Measurements from ENCODE around the gene VASH1. TPM values are rescaled to one million over a fixed set of nuclear protein-coding genes. Genes with fewer than 3 reads are reported as not detected.

VASH1 gene
- total RNA-seq, 1 experiment from 2014 or later = 3.5 TPM

DNA sequence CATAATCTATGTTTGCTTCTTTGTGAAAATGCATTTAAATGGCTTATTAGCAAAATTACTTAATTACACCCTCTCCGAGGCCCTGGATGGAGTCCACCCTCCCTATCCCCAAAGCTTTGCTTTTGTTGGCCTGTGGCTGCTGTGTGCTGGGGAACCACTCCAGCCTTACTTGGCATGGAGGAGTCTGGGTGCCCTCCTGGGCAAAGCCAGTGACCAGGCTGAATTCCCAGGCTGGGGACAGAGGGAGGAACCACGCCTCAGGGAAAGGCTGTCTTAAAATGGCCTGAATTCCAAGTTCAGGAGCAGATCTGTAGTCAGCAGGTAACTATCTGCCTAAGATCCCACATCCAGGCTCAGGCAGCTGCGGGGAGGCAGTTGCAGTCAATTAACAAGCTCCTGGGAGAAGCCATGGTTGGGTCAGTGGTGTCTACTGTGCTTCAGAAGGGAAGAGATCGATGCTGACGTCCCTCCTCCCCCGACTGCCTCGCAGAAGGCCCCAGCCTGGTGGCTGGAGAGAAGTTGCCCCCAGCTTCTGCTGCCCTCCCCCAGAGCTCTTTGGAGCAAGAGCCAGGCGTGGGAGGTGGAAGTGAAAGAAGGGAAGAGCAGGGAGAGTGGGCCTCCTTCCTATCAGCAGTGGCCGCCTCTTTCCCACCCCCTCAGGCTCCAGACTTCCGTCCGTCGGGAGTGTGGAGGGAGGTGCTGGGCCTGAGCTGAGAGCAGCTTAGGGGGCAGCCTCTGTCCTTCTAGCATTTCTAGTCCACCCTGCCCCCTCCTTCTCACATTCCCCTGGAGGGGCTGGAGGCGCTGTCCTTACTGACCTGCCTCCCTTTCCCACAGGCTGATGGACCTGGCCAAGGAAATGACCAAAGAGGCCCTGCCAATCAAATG lies 11.3 kb downstream of the VASH1 start:
- DNase-seq (ENCODE audit: low spot score) = peak; percentile 62

DNA sequence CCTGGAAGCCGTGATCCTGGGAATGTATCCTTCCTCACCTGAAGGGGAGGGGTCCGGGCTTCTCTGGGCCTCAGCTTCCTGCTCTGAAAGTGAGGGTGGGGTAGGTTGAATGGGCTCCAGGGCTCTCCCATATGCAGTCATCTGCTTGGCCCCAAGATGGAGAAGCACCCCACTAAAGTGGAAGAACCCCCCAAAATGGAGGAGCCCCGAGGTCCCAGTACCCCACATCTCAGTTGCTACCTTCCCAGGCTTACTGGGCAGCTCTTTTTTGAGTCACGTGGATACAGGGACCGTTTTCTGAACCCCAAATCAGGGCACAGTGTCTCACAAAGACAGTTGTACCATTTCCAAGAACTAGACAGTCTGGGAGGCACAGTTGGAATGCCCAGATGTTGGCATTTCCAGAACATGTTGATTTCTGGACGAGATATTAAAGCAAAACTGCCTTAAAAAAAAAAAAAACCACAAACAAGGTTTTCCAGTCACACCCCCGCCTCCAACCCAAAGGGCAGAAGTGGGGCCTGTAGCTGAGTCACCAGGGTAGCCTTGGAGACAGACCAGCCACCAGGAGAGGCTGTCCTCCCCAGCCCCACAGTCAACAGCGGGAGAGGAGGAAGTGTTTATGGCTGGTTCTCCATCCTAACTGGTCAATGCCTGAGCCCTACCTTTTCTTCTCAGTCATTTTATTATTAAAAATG lies 12.1 kb downstream of the VASH1 start:
- DNase-seq (ENCODE audit: low spot score) = peak; percentile 83

DNA sequence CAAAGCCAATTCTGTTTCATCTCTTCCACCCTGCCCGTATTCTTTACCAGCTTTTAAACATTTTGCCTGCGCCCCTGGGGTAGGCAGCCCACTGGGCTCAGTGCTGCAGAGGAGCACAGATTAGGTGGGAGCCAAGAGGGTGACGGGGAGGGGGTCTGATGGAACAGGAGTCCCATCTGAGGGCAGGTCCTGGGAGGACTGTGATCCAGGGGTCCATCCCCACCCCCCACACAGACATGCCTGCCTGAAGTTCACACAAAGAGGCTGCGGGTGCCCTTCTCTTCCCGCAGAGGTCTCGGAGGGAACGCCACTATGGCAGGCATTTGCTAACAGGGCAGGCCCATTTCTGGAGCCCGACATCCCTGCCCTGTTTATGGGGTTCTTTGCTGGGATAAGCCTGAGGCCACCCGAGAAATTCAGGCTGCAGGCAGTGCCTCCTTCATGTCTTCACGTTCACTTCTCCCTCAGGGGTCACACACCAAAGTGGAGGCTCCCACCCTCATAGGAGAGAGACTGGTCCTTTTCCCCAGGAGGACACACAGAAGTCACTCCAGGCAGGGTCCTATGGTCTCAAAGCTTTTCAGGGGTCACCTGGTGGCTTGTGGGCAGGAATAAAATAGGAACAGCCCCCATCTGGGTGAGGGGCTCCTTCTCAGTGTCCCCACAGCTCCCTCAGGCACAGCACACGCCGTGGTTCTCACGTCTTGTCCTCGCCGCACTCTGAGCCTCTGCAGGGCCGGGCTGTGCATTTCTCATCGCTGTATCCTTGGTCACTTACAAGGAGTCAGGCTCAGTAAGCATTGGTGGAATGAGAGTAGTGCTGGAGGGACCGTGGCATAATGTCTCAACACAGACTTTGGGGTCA lies 12.9 kb downstream of the VASH1 start:
- DNase-seq (ENCODE audit: low spot score) = no peak

DNA sequence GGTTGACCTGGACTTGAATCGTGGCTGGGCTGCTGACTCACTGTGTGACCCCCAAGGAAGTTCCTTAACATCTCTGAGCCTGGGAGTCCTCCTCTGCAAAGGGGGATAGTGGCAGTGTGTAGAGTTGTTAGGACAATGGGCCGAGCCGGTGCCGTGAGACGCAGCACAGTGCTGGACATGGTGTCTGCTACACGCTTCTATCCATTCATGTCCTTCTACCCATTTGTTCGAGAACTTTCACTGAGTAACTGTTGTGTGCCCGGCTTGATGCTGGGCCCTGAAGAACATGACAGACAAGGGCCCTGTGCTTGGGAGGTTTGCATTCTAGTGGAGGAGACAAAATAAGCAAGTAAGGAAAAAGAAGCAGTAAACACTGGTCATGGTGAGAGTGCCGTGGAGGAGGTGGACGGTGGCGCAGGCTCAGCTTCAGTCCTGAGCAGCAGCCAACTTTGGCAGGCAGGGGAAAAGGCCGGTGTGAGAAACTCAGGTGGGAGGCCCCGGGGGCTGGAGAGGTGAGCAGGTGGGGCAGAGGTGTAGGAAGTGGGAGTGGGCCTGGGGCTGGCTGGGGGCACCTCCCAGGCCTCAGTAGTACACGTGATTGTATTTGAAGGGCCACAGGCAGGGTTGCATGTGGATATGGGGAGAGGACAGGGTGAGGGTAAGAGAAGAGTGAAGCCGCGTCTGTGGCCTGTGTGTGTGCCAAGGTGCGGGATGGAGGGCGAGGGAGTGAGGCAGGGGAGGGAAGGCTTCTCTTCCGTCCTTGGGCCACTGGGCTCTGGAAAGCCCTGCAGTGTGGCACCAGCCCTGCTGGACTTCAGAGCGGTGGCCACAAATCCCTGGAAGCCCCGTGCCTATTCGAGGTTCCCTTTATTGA lies 13.8 kb downstream of the VASH1 start:
- no peak for DNase-seq (ENCODE audit: low spot score)

DNA sequence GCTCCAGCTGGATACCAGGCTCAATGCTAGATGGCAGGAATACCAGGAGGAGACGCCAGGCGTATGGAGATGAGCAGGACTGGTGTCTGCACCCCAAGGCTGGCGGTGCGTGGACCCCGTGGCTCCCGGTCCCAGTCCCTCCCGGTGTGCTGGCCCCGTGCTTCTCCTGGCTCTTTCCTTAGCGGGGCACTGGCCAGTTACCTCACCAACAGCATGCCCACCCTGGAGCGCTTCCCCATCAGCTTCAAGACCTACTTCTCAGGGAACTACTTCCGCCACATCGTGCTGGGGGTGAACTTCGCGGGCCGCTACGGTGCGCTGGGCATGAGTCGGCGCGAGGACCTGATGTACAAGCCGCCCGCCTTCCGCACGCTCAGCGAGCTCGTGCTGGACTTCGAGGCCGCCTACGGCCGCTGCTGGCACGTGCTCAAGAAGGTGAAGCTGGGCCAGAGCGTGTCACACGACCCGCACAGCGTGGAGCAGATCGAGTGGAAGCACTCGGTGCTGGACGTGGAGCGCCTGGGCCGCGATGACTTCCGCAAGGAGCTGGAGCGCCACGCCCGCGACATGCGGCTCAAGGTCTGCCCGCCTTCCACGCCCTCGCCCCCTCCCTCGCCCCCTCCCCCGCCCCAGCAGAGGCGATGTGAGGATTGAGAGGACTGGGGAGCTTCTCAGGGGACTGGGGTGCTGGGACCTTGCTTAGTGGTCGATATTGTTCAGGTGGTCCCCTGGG lies 14.6 kb downstream of the VASH1 start:
- DNase-seq (ENCODE audit: low spot score) = no peak

DNA sequence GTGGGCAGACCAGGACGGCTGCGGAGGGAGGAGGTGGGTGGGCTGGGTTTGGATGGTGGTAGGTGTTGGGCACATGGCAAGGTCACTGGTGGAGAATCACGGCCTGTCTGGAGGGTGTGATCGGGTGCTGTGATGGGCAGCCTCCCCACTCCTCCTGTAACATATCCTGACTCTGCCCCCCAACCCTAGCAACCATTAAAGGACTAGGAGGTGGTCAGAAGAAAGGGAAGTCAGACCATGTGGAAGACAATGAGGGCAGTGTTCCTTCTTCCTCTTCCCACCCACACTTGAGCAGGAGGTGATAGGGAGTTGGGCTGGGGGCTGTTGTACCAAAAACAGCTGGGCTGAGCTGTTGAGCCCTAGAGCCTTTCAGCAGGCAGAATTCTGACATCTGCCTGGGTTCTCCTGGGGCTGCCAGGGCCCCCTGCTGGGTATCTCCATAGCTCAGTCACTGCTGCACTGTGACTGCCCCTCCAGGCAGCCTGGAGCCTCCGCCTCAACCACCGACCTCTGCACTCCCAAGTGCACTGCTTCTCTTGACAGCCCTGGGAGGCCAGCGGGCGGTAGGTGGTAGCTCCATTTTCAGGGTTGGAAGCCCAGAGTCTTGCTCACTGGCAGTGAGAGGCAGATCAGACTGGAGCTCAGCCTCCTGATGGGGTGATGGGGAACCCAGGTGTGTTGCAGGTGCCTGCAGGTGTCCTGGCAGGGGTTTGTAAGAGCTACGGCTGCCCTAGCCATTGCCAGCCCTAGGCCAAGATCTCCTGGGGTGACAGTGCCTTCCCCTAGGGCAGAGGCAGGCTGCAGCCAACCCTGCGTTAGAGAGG lies 15.4 kb downstream of the VASH1 start:
- DNase-seq (ENCODE audit: low spot score) = no peak

DNA sequence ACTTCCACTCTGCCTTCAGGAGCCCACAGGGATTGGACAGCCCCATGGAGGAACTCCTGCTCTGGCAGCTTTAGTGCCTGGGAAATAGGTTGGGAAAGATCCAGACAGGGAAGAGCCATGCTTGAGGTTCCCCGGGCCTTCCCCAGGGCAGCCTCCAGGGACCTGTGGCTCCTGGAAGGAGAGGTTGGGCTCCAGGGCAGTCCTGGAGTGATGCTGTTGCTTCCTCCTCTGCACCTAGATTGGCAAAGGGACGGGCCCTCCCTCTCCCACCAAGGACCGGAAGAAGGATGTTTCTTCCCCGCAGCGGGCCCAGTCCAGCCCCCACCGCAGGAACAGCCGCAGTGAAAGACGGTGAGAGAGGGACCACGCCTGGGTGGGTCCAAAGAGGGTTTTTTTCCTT lies 16.5 kb downstream of the VASH1 start:
- no peak for DNase-seq (ENCODE audit: low spot score)

DNA sequence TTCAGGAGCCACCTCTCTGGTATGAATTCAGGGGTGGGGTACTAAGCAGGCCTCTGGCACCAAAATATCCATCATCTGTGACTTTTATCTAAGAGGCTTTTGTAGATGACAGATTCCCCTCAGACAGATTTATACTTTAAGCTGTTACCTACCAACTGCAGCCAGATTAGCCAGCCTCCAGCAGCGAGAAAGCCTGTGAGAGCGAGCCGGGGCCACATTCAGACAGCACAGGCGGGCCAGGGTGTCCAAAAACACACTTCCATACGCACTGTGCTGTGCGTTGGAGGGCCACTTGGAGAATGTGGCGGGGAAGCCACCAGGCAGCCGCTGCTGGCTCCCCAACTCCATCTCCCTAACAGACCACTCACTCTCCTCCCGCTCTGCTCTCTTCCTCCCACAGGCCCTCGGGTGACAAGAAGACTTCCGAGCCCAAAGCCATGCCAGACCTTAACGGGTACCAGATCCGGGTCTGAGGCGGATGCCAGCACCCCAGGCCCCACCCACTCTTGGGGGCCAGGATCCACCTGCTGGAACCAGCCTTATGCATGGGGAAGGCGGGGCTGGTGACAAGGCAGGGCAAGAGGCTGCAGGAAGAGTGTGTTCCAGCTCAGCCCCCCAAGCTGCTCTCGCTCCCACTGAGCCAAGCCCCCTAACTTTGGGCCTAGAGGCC lies 17.4 kb downstream of the VASH1 start:
- no peak for DNase-seq (ENCODE audit: low spot score)

DNA sequence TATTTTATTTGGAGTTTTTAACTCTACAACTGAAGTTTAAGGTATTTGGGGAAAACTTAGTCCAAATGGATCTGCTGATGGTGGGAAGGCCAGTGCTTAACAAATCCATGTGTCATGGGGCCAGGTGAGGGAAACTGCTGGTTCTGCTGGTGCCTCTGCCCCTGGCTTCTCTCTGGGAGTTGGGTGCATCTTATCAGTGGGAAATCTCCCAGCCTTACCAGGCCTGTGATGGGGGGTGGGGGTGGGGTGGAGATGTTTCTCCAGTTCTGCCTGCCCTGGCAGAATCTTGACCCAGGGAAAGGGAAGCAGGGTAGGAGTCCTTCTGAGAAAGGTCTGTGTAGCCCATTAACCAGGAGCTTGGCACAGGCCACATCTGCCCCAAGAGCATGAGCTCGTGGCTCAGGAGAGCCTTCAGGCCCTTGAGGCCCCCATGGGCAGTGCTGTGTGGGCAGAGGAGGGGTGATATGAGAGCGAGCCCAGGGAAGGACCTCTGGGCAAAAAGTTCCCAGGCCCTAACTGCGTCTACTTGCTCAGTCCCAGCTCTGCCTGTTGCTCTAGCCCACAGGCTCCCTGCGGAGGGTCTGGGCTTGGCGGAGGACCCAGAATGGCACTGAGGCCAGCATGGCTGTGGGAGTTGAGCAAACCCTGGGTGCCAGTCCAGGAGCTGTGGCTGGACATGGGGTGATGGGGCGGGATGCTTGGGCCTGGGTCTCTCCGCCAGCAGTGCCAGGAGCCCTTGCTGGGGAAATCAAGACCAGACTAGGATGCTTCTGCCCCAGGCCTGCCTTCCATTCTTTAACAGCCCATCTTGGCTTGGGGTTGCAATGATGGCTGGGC lies 18.2 kb downstream of the VASH1 start:
- no peak for DNase-seq (ENCODE audit: low spot score)

DNA sequence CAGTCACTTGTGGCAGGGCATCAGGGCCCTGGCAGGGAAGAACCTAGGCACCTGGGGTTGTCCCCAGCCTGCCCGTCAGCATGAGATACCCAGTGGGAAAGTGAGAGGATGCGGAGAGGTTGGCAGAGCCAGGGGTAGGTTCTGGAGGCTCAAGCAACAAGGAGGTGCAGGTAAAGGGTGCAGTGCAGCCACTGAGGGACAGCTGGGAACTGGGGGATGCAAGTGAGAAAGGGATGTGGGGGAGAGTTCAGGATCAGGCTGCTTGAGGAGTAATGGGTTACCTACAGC lies 18.7 kb downstream of the VASH1 start:
- DNase-seq (ENCODE audit: low spot score) = no peak

DNA sequence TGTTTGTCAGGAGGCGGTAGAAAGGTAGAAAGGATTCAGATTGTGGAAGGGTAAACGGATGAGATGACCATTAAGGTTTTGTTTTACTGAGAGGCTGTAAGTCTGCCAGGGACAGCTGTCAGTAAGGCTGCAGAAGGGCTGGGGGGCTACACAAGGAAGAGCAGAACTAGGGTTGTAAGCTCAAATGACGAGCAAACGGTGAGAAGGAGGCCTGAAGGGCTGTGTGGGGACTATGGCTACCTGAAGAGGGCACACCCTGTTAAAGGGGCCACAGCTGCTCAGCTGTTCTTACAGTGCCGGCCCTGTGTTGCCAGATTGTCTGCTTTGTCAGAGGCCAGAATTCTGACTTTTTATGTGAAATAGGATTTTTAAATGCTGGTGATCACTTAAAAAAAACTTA lies 19.1 kb downstream of the VASH1 start:
- no peak for DNase-seq (ENCODE audit: low spot score)

DNA sequence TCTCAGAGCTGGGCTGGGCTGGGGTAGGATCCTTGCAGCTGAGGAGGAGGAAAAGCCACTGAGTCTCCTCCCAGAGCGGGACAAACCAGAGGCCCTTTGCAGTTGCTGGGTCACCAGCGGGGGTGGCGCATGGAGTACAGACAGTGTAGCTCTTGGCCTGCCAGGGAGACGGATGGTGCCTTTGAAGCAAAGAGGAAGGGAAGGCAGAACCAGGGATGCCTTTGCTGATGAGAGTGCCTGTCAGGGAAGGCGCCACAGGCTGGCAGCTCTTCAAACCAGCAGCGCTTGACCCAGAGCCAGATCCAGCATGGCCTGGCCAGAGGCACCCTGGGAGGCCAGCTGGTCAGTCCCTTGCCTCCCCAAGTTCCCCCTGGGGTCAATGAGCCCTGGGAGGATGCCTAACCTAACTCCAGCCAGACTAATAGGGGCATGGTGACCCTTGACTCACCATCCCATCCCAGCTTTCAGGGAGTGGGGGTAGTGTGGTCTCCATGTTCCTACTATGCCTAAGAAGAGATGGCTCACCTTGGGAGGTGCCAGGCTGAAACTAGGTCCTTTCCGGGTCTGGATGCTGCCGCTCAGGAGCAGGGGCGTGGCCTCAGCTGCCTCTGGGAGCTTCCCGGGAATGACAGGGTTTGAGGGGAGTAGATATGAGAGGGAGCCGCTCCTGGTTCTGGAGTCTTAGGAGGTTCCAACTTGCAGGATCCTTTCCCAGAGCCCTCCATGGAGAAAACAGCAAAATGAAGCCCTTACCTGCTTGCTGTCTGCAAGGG lies 19.8 kb downstream of the VASH1 start:
- DNase-seq (ENCODE audit: low spot score) = peak; percentile 14

DNA sequence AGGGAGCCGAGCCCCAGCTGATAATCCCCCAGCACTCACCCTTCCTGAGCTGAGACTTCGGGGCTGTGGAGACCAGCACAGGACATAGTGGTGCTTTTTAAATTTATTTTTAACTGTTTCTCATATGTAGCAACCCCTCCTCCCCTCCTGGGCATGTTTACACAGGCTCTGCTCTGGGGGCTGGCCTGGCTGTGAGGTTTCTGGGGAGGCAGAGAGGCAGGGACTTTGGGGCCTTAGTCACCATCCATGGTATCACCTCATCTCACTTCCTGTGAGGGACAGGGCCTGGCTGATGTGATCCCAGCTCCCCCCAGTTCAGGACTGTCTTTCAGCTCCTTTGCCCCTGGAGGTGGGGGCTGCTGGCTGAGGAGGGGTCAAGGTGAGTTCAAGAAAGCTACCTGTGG lies 20.4 kb downstream of the VASH1 start:
- DNase-seq (ENCODE audit: low spot score) = peak; percentile 18

DNA sequence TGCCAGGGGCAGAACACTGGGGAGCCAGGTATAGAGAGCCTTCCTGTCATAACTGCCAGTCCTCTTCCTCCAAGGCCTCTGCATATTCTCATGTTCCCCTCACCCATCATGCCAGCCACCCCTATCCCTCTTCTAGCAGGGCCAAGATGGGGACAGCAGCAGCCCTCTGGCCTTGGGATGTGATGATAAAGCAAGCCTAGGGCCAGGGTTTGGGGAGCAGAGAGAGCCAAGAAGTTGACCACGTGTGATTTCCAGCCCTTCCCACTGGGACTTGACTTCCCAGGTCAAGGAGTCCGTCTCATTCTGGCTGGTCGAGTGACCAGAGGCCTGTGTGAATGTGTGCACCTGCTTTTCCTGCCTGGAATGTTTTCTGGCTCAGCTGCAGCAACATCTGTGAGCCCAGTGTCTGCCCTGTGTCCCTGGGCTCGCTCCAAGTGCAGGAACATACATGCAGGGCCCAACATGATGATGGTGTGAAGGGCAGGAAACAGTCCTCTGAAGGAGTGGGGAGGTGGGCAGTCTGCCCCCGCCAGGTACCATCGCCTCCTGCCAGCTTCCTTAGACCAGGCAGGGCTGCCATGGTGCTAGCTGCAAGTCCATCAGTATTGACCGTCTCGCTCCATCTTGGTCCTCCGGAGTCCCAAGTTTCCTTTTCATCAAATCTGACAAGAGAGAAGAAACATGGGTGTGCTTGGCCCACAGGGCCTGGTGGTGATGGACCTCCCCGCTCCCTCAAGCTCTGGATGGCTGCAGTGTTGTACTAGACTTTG lies 21.0 kb downstream of the VASH1 start:
- no peak for DNase-seq (ENCODE audit: low spot score)

DNA sequence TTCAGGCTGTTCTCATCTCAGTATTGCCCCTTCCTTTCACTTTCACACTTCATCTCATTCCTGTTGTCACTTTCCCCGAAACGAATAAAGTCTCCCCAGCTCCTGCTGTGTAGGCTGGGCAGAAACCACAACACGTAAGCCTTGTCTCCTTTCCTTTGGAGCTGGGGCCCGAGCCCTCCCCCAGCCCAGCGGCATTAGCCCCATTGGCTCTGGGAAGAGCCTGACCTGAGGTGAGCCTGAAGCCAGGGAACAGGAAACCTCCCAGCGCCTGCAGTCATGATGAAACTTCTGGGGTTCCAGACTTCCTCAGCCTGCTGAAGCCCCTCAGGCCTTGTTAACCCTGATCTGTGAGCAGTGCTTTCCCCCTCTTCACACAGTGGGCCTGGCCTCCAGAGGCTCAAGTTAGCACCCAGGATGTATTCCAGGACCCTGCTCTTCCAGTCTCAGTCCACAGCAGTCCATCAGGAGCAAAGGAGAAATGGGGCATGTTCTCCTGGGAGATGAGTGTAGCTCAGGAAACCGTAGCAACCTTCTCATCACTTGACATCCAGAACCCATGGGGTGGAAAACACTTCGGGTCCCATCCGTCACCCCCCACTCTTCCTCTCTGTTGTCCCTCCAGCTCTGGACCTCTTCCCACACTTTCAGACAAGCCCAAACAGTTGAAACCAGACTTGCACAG lies 21.8 kb downstream of the VASH1 start:
- DNase-seq (ENCODE audit: low spot score) = no peak

DNA sequence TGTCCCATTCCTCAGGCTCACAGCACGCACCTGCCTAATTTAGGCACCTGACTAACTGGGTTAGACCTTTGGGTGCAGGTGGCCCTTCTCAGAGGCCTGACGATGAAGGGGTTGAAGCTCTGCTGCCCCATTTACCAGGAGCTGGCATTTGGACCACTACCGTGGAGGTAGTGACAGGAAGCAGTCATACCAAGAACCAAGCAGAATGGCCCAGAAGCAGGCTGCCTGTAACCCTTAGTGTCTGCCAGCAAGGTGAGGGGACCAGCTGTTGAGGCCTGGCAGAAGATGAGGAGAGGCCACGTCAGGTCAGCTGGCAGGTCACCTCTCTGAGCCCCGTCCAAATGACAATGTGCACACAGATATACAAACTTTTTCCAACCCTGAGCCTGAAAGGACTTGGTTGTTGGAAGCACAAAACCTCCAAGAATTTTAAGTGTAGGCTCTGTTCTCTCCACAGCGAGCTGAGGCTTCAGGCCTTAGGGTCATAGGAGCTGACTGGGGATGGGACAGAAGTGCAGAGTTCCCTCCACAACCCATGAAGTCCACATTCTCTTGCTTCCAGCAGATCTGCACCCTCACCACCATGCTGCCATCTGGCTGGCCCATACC lies 23.1 kb downstream of the VASH1 start:
- DNase-seq (ENCODE audit: low spot score) = no peak
